Mononuclear cell (primary cell): ENCODE data around the gene AP1G2. TPM values are rescaled to one million over a fixed set of nuclear protein-coding genes. Genes with fewer than 3 reads are reported as not detected.
A peak's percentile ranks its signal among the peaks of the same experiment; 100 is the strongest.

Source experiments
- H3K27me3 ChIP-seq: 2 replicates; pipeline ENCODE4 v1.6.0; 2011; ENCODE audit warnings: low read length, control low read depth; ENCODE audit not compliant: insufficient read depth
- H3K4me1 ChIP-seq: 2 replicates; pipeline ENCODE4 v1.5.1; 2011; ENCODE audit warnings: mild to moderate bottlenecking, low read length, control low read depth; ENCODE audit not compliant: insufficient read depth
- H3K4me3 ChIP-seq: 2 replicates; pipeline ENCODE4 v1.5.1; 2011; ENCODE audit warnings: mild to moderate bottlenecking, low read length, moderate library complexity
- H3K9me3 ChIP-seq: 2 replicates; pipeline ENCODE4 v1.5.1; 2011; ENCODE audit warnings: low read depth, mild to moderate bottlenecking, control low read depth, low read length
- total RNA-seq: library from RNA; depleted of rRNA; stranded (reverse); fragments of >200 nt; gene quantifications from one replicate; pipeline ENCODE4 v1.2.3, GENCODE V29; 2012

AP1G2 gene
- total RNA-seq, 1 donor, result 53.1 TPM

GRCh38 chr14:23559010-23559925 lies 8.3 kb downstream of the AP1G2 start:
- Histone ChIP-seq H3K27me3 (no peaks in the 10 kb centered on the region), H3K4me3 (no peak overlapping the region), H3K9me3 (no peaks in the 10 kb centered on the region), H3K4me1 (peaks cover 31% of the 10 kb centered on the region)

- Histone ChIP-seq H3K9me3 (no peaks in the 10 kb centered on the region), H3K27me3 (no peaks in the 10 kb centered on the region), H3K4me1 (peaks cover 31% of the 10 kb centered on the region), H3K4me3 (no peak overlapping the region)
Observed at GRCh38 chr14:23558346-23559009, 9.1 kb downstream of the AP1G2 start.

DNA sequence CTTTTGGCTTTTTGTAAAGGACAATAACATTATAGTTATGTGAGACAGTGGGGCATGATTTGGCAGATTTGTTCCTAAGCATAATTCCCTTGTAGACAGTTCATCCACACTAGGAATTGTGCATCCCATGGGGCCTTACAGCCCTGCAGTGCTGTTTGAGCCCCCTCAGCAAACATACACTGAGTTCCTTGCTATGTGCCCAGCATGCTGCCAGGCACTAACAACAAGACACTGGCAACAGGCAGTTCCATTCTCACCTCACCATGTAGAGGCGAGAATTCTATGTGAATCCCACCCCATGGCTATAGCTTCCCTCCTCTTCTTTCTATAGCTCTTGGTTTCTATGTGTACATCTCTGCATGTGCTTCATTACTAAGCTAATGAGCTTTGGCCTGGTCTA lies 9.6 kb downstream of the AP1G2 start:
- H3K27me3 ChIP-seq, result no peaks in the 10 kb centered on the region
- no peak overlapping the region for H3K4me3 ChIP-seq
- H3K9me3 ChIP-seq, result no peaks in the 10 kb centered on the region
- peaks cover 26% of the 10 kb centered on the region for H3K4me1 ChIP-seq

- Histone ChIP-seq H3K9me3 (no peaks in the 10 kb centered on the region), H3K4me3 (no peak overlapping the region), H3K27me3 (no peaks in the 10 kb centered on the region), H3K4me1 (peaks cover 23% of the 10 kb centered on the region)
Observed at GRCh38 chr14:23557521-23557920, 10.1 kb downstream of the AP1G2 start.

DNA sequence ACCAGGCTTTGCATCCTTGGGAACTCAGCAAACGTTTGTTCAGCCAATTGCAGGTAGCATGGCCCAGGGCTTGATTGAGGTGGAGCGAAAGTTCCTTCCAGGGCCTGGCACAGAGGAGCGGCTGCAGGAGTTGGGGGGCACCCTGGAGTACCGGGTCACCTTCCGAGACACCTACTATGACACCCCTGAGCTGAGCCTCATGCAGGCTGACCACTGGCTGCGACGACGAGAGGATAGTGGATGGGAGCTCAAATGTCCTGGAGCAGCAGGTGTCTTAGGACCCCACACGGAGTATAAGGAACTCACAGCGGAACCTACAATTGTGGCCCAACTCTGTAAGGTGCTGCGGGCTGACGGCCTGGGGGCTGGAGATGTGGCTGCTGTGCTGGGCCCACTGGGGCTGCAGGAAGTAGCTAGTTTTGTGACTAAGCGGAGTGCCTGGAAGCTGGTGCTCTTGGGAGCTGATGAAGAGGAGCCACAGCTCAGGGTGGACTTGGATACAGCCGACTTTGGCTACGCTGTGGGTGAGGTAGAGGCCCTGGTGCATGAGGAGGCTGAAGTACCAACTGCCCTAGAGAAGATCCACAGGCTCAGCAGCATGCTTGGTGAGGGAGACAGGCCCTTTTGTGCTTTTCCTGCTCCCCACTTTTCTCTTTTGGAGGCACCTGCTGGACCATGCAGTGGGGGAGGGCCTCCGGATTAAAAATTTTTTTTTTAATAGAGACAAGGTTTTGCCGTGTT lies 10.7 kb downstream of the AP1G2 start:
- Histone ChIP-seq H3K9me3 (no peaks in the 10 kb centered on the region), H3K27me3 (no peaks in the 10 kb centered on the region), H3K4me1 (peaks cover 26% of the 10 kb centered on the region), H3K4me3 (peak overlapping the region; percentile 70)

GRCh38 chr14:23555882-23556699 lies 11.5 kb downstream of the AP1G2 start, which contains the start of gene THTPA:
TSS of gene THTPA (plus strand) at chr14:23556271. CDS start at chr14:23556758, 487 bp downstream.
- H3K4me3 ChIP-seq, result peak within 1 kb of the TSS; percentile 70
- H3K27me3 ChIP-seq, result no peaks in the 10 kb centered on the region
- H3K9me3 ChIP-seq, result no peaks in the 10 kb centered on the region
- H3K4me1 ChIP-seq, result peaks cover 32% of the 10 kb centered on the region

DNA sequence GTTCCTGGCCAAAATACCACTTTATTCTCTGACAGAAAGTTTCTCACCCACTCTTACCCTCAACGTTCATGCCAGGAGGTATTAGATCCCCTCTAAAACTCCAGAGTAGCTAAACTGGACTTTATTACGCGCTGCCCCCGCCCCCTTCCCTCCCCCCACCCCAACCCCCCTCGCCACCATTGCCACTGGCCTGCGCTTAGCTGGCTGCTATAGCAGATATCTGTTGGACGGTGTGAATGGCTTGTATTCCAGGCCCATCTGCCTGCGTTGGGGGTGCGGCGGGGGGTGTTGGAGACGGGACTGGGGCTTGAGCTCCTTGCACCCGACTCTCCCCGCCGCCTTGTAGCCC lies 12.1 kb downstream of the AP1G2 start:
- Histone ChIP-seq H3K4me3 (peak overlapping the region; percentile 70), H3K9me3 (no peaks in the 10 kb centered on the region), H3K27me3 (no peaks in the 10 kb centered on the region), H3K4me1 (peaks cover 37% of the 10 kb centered on the region)

DNA sequence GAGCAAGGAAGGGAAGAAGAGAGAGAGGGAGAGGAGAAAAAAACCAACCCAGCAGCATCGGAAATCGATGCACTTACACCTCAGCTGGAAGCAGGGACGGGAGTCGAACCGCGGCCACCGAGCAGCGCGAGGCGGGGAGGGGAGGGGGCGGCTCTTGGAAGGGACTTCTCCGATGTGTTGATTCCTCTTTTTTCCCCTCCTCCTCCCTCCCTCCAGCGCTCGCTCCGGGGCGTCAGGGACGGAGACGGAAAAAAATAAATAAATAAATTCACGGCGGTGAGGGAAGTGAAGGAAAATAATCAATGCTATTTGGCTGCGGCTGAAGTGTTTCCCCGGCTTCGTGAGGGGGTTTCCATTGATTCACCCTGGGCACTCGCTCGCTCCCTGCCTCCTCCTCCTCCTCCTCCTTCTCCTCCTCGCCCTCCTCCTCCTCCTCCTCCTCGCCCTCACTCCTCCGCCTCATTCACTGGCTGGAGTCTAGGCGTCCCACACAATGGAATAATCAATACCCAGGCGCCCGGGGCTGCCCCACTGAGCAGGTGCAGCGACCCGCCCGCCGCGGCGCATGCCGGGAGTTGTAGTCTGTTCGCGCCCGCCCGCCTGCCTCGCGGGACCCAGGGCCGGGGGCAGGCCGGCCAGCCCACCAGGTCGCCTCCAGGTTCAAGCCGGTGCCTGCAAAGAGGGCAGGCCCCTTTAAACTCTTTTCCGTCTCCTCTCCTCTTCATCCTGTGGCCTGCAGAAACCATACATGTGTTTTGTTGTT lies 16.1 kb downstream of the AP1G2 start, which contains the start of gene ZFHX2:
ZFHX2 (minus strand) TSS at position 500 of the 763 bp plus-strand sequence. CDS start 16,440 bp downstream, outside the sequence.
- Histone ChIP-seq H3K4me3 (peak within 1 kb of the TSS; percentile 64), H3K9me3 (no peaks in the 10 kb centered on the region), H3K4me1 (peaks cover 23% of the 10 kb centered on the region), H3K27me3 (no peaks in the 10 kb centered on the region)

DNA sequence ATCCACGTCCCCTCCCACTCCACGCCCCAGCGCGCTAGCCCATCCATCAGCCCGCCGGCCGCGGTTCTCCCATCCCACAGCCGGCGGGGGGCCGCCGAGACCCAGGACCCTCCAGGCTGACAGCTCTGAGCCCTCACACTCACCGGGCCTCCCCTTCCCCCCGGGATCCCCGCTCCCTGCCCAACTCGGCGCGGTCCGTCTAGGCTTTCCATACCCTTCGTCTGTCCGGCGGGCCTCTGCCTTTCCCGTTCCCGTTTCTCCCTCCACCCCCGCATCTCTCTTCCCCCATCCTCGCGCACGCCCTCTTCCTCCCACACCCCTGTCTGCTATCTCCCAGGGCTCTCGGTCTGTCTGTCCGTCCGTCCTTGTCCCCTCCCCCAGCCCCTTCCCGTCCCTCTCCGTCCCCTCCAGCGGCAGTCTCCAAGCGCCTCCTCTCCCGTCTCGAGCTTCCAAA lies 16.8 kb downstream of the AP1G2 start:
- Histone ChIP-seq H3K9me3 (no peaks in the 10 kb centered on the region), H3K4me3 (peak overlapping the region; percentile 64), H3K4me1 (peaks cover 20% of the 10 kb centered on the region), H3K27me3 (no peaks in the 10 kb centered on the region)

- Histone ChIP-seq H3K4me3 (no peak overlapping the region), H3K9me3 (no peaks in the 10 kb centered on the region), H3K27me3 (no peaks in the 10 kb centered on the region), H3K4me1 (peaks cover 18% of the 10 kb centered on the region)
Observed at GRCh38 chr14:23550131-23550811, 17.3 kb downstream of the AP1G2 start.

DNA sequence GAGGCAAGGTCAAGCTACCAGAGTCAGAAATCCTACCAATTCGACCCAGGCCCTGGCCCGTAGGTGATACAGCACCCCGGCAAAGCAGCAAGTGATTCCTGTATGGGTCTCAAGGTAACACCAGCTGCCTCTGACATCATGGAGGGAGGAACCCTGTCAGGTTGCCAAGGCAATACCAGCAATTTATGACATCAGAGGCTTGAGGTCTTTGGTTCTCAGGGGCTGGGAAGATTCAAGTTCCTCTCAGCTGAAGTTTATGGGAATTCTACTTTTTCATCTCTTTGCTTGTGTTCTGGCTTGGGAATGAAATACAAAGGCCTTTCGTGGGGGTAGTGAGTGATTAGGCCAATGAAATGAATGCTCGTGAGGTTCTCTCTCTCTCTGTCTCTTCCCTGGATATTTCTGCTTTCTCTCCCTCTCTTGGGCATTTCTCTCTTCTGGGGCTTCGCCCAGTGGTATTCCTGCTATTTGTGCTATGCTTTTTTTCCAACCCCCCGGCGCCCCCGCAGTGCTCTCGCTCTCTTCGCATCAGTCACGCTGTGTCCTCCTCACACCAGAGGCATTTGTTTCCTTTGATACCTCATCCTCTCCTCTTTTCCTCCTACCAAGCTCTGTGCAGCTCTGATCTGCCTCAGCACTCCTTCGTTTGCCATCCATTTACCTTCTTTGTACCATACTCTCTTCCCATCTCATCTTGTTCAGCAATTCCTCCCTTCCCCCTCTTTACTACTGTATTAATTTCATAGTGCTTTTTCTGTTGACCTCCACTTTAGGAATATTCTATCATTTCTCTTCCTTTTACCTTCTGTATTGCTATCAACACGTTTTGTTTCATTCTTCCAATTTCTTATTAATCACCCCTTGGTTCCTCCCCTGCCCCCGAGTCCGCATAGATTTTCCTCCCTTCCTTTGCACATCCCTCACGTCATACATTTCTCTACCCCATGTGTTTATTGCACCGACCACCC lies 19.0 kb downstream of the AP1G2 start:
- Histone ChIP-seq H3K9me3 (no peaks in the 10 kb centered on the region), H3K4me1 (peaks cover 27% of the 10 kb centered on the region), H3K27me3 (no peaks in the 10 kb centered on the region), H3K4me3 (no peak overlapping the region)

- H3K9me3 ChIP-seq, result no peaks in the 10 kb centered on the region
Observed at GRCh38 chr14:23547924-23548323, 19.7 kb downstream of the AP1G2 start.

More at GRCh38 chr14:23547924-23548323, 19.7 kb downstream of the AP1G2 start:
- no peaks in the 10 kb centered on the region for H3K27me3 ChIP-seq
- peaks cover 27% of the 10 kb centered on the region for H3K4me1 ChIP-seq
- H3K4me3 ChIP-seq, result no peak overlapping the region
